Suppressor macrophage (primary cell): Measurements from ENCODE around the gene NOS1.
"Not testable (repeated sequence)": the region's sequence is repeated elsewhere in the genome, so short reads cannot be mapped to it uniquely, and the experiment has no call there.

Experiments
- DNase-seq, 4 experiments: peaks; one replicate each; pipeline ENCODE4 v3.0.0-alpha.2; 2020 to 2022

NOS1 gene

DNA sequence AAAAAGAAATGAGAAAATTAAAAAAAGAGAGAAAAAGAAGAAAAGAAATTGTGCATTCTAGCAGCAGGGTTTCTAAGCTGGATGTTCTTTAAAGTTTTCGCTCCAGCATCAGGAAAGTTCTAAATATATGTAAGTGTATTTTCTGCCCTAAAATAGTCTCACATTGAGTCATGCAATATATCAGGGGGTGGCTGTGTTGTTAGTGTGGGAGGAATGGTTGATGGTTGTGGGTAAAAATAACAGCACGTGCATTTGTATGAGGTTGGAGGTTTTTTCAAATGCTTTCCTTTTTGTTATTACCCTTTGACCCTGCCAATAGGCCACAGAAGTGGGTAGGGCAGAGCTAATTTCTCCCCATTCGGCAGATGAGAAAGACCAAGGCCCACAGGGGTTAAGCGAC is 106.0 kb downstream of the NOS1 start:
- DNase-seq = no peak

DNA sequence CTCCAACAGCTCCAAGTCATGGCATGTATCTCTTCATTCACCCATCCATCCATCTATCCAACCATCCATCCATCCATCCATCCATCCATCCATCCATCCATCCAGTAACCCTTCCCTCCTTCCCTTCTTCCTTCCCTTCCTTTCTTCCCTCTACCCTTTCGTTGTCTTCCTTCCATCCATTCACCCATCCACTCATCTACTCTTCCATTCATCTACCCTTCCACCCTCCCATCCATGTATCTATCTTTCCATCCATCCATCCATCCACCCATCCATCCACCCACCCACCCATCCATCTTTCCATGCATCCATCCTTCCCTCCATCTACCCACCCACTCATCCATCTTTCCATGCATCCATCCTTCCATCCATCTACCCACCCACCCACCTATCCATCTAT is 117.9 kb downstream of the NOS1 start:
- no peak for DNase-seq

DNA sequence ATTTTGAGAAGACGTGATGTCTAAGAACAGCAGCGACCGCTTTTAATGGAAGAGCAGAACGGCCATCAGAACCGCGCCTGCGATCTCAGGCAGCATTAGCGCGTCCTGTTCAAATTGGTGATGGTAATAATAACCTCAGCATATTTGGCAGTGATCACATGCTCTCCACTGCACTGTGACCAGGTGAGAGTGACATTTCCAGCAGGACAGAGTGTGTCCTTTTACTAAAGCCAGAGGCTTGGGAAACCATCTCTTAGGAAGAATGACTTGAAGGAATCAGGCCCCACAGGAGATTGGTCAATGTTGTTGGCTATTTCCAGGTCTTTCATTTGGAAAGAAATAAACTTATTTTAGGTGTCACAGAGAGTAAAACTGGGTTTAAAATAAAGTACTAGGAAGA is 119.7 kb downstream of the NOS1 start:
- DNase-seq = no peak

GRCh38 chr12:117240081-117240755 is 121.2 kb downstream of the NOS1 start:
- no peak for DNase-seq

DNA sequence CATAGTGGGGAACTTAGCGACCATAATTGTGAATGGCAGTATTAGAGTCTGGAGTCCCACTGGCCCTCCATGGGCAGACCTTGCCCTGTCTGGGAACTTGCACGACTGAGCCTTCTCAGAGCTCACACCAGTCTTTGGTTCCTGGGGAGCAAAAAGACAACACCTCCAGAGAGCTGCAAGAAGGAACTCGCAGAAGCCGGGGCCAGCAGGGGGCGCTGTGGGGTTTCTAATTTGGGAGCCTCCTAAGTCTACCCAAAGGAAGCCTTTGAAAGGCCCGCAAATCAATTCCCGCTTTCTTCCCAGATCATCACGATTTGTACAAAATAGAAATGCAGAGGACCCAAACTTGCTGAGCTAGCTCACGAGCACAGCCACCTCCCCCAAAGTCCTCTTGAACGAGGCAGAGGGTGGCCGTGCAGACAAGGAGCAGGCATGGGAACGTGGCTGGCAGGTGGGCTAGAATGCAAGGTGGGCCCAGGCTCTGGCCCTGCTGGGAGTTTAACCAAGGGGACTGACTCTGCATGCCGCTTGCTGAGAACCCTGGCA is 124.9 kb downstream of the NOS1 start:
- DNase-seq = peak; percentile 74 to 93 (median 86)

GRCh38 chr12:117235261-117235660 is 126.2 kb downstream of the NOS1 start:
- DNase-seq = no peak

- DNase-seq = no peak
Observed at GRCh38 chr12:117234441-117234840, 127.0 kb downstream of the NOS1 start.

DNA sequence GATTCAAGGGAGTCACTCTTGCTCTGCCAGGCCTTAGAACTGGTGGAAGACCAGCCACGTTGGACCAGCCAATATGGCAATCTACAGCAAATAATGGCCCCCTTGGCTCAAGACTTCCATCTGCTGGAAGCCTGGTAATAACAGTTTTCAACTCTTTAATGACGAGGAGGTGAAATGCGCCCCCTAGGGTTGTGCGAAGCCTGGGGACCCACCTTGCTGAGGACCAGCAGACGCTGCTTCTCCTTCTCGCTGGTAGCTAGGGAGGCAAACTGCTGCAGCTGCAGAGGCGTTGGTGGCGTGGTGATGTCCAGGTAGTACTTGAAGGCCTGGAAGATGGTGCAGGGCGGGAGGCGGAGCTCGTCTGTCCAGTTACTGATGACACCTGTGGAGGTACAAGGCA is 129.7 kb downstream of the NOS1 start:
- no peak for DNase-seq

DNA sequence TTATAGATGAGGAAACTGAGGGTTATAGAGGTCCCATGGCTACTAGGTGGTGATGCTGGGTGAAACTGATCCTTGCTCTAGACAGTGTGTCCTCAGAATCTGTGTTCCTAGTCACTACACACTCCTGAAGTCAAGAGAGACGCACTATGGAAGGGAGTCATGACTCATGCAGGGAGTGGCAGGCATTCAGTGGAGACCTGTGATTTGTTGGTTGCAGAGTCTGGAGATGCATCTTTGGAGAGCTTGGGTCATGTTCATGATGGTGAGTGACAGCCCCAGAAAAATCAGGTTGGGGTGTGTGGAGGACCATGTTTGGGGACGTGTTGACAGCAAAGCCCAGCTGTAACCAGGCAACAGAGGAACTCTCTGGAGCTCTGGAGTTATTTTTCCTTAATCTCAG is 133.2 kb downstream of the NOS1 start:
- no peak for DNase-seq

- DNase-seq = no peak
Observed at GRCh38 chr12:117227000-117227653, 134.3 kb downstream of the NOS1 start.

DNA sequence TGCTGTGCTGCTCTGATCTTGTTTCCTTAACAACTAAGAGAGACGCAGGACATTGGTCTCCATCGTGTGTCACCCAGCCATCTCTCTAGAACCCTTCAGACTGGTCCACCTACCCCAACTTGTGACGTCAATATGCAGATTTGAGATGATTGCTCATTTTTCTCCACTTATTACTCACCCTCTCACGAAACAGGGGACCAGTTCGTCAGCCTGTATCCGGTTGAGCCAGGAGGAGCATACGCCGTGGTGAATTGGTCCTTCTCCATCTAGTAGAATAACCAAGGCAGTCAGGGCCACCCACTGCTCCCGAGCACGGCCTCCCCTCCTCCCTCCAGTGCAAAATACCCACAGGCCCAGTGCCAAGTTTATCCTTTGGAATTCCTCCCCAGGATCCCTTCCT is 134.9 kb downstream of the NOS1 start:
- no peak for DNase-seq

DNA sequence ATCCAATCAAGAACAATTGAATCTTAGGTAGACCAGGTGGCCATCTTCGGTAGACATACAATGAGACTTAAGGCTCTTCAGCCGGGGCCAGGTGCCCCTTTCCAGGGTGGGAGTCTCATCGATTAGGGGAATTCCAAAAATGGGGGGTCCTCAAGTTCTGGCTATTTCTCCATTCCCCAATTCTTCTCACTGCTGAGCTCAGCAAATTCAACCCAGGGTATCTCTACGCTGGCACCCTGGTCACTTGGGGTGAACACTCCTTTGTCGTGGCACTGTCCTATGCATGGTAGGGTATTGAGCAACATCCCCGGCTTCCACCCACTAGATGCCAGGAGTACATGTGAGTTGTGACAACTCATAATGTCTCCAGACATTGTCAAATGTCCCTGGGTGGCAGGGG is 136.2 kb downstream of the NOS1 start:
- DNase-seq = no peak

GRCh38 chr12:117220947-117221346 is 140.5 kb downstream of the NOS1 start:
- not testable (repeated sequence) for DNase-seq

- no peak for DNase-seq
Observed at GRCh38 chr12:117218149-117218548, 143.3 kb downstream of the NOS1 start.

DNA sequence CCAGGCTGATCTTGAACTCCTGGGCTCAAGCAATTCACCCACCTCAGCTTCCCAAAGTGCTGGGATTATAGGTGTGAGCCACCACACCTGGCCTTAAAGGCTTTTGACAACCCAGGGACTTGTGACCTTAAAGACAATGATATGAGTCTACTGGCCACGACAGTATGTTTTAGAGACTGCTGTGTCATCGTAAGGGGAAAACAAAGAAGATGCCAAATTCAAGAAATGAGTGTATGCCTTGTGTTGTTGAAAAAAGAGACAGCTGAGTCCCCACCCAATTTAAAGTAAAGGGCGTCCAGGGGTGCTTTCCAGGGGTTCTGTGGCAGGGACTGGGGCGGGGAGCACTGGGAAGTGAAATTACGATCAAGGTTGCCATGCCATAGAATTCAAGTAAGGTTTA is 144.7 kb downstream of the NOS1 start:
- no peak for DNase-seq

DNA sequence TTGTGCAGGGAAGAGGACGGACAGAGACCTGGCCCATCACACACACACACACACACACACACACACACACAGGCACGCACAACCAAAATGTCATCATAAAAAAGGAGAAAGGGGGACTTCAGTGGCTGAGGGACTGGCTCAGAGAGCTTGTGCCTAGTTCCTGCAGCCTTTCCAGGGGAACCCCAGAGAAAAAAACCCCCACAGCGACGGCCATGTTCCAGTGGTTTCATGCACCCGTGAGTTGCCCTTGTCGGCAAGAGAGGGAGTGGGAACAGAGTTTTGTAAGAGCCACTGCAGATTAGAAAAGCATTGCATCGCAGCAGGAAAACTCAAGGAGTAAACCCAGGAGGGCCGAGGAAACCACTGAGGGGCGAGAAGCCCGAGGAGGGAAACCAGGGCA is 146.6 kb downstream of the NOS1 start:
- DNase-seq = no peak

- no peak for DNase-seq
Observed at GRCh38 chr12:117213295-117213808, 148.1 kb downstream of the NOS1 start.

DNA sequence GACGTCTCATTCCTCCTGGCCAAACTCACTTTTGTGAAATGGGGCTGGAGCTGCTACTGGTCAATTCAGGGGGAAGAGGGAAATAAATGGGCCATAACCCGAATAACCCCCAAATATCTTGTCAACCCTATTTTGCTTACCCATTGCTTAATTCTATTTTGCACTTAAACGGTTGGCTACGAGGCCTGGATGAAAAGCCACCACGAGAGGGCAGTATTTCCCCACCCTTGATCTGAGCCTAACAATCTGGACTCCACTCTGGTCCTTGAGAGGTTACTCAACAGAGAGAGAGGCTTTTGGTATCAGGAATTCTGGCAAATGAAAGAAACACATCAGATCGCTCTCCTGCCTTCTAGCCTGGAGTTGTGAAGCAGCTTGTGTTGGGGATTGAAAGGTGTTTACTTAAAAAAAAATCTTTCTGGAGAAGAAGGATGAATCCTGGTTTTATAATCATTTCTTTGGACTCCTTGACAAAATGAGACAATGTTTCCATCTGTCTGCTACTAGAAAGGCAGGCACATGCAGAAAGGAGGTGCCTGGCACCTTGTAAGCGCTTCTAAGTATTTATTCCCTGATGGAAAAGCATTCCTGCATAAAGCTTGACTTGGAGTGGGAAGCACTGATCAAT is 148.7 kb downstream of the NOS1 start:
- peak; percentile 67 to 83 (median 81) for DNase-seq

DNA sequence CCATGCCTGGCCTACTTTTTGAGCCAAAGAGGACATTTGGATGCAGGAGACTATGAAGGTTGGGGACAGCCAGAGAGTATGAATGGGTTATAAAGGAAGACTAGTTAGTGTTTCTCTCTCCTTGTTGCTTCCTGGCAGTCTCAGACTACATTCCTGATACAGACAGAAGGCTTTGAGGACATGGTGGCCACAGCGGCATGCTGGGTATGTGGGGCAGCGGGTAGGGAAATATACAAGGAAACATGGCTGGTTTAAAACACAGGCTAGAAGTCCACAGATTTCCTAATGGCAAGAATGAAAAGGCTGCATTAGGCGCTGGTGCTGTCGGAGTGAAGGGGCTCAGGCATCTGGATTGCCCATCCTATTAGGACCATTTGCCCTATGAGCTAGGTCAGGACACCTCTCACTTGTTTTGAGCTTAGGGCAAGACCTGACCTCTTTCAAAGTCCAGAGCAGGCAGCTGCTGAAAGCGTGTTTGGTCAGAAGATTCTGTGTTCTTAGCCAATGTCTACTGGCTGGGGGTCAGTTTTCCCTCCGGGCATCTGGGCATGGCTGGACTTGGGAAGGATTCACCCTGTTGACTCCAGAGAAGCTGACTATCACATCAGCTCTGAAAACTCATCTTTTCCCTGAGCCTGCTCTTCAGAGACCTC is 151.0 kb downstream of the NOS1 start:
- no peak for DNase-seq

DNA sequence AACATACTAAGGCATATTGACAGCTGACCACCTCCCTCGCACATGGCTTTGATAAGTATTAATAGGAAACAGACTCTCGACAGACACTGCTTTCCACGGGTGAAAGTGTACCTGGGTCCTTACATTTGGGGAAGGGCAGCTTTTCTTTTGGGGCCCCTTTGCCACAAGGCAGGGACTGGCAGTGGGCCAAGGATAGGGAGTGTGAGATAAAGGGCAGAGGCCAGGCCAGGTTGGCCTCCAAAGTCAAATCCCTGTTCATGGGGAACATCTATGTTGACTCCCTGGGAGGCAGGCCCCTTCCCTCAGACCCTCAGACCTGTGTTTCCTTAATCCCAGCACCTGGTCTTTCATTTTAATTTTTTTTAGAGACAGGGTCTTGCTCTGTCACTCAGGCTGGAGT is 151.8 kb downstream of the NOS1 start:
- DNase-seq = no peak

DNA sequence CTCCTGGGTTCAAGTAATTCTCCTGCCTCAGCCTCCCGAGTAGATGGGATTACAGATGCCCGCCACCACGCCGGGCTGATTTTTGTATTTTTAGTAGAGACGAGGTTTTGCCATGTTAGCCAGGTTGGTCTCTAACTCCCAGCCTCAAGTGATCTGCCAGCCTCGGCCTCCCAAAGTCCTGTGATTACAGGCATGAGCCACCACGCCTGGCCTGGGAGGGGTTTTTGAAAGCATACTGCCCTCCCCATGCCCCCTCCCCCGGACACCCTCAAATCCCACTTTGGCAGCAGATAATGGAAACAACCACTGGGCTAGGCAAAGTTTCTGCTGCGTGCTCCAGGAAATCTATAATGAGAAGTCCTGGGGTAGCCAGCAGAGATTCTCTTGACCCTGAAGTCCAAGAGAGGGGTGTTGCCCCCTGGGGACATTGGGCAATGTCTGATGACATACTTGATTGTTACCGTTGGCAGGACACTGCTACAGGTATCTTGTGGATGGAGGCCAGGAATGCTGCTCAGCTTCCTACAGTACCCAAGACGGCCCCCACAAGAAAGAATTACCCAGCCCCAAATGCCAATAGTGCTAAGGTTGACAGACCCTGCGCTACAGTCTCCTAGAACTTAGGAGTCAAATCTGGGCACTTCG is 152.5 kb downstream of the NOS1 start:
- DNase-seq = no peak

DNA sequence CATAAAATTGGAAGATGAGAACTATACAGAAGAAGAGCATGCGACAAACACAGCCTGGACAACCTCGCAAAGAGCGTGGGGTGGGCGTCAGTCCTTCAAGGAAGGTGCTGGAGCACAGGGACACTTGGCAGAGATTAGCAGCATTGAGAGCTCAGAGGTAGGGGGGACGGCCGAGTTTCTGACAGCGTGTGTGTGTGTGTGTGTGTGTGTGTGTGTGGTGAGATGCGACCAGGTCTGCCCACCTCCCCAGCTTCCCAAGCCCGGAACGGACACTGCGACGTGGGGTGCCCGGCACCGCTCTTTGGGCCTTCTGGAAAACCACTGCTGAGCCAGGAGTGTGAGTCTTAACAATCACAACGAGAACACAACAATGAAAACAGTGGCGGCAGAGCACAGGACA is 153.2 kb downstream of the NOS1 start:
- DNase-seq = no peak

GRCh38 chr12:117207675-117208074 is 153.8 kb downstream of the NOS1 start:
- no peak for DNase-seq
